ENCODE results near the gene FMN1.

DNA sequence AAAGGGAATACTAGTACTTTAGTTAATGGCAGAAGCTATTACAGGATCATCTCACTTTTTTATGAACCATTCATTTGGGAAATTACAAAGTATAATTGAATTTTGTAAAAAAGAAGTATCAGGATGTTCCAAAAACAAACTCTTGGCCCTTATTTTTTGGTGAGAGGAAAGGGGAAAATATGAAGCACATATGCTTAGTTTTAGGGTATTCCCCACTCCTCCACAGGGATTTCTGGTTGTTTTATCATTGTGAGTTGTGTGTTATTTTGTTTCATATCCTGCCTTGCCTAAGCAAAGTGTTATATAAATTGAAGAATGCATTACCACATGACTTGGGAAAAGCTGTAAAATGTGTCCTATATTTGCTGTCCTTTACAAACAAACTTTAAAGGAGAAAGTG lies 227.0 kb downstream of the FMN1 start:
- TF ChIP-seq EZH2 (IDR thresholded peaks at IDR 0.05; ENCODE audit: insufficient read depth, poor library complexity, severe bottlenecking) (no peak), EZH2phosphoT487 (IDR thresholded peaks at IDR 0.05; ENCODE audit: insufficient read depth, low read depth) (no peak)
